Right cardiac atrium (tissue), 5 donors: ENCODE data around the gene EFNA2. TPM values are rescaled to one million over a fixed set of nuclear protein-coding genes. Genes with fewer than 3 reads are reported as not detected.
A peak's percentile ranks its signal among the peaks of the same experiment; 100 is the strongest.
"Not testable (repeated sequence)": the region's sequence is repeated elsewhere in the genome, so short reads cannot be mapped to it uniquely, and the experiment has no call there.

Source experiments
- ATAC-seq, 2 donors: fragments of 200-7000 bp; cut with Tn5 transposase; one replicate each; pipeline versions ENCODE4 v1.8.0 to v1.9.1; 2020; ENCODE audit warnings: moderate library complexity in 2 of 2, mild to moderate bottlenecking in 1 of 2
- DNase-seq, 3 donors: peaks; one replicate each; pipeline ENCODE4 v3.0.0-alpha.2; 2020
- H3K27ac ChIP-seq: one replicate; pipeline ENCODE4 v1.5.1; 2013; ENCODE audit warnings: mild to moderate bottlenecking, low read length, control low read depth, moderate library complexity
- H3K27me3 ChIP-seq: one replicate; pipeline ENCODE4 v1.6.1; 2013; ENCODE audit not compliant: control insufficient read depth, insufficient read depth
- H3K4me1 ChIP-seq: one replicate; pipeline ENCODE4 v1.6.1; 2013; ENCODE audit warnings: low read length; ENCODE audit not compliant: control insufficient read depth, insufficient read depth
- H3K4me3 ChIP-seq: one replicate; pipeline ENCODE4 v1.5.1; 2013; ENCODE audit warnings: low read length, control low read depth
- H3K9me3 ChIP-seq: one replicate; pipeline ENCODE4 v1.6.1; 2013; ENCODE audit warnings: low read length; ENCODE audit not compliant: control insufficient read depth
- WGBS: extraction: QIAGEN DNeasy Blood & Tissue Kit; methylation state at CpG from one replicate; pipeline ENCODE4 v1.1.7; 2013; 5-methylcytosine and 5-hydroxymethylcytosine counted together
- intact Hi-C, 4 donors: fragments of 100-400 bp; cut with DNase I; formaldehyde crosslinking; loops; one replicate each; pipeline versions ENCODE4 v1.11.0 to v1.14.0; 2022 to 2023
- polyA plus RNA-seq: library from polyadenylated mRNA; stranded (reverse); fragments of 200-250 nt; gene quantifications from one replicate; pipeline ENCODE4 v1.2.3, GENCODE V29; 2013
- total RNA-seq, 4 donors: library from RNA; stranded (reverse); fragmentation: NEBNext Ultra II Directional; extraction: Animal tissue kit (Norgen Biotek cat#: 25700); gene quantifications; one replicate each; pipeline ENCODE4 v1.2.1, GENCODE V29; 2021
- donor health status: healthy with polysubstance abuse.
- donor health status: DM: no; HTN: yes; CAD: no.
- donor health status: DM: no; HTN: no; CAD: no.
- donor health status: DM: no; HTN: yes; CAD: no; lungs with severe emphysema.
- donor health status: DM: yes; HTN: yes; CAD: no.

The EFNA2 gene
- total and polyA plus RNA-seq, 5 donors = not detected

DNA sequence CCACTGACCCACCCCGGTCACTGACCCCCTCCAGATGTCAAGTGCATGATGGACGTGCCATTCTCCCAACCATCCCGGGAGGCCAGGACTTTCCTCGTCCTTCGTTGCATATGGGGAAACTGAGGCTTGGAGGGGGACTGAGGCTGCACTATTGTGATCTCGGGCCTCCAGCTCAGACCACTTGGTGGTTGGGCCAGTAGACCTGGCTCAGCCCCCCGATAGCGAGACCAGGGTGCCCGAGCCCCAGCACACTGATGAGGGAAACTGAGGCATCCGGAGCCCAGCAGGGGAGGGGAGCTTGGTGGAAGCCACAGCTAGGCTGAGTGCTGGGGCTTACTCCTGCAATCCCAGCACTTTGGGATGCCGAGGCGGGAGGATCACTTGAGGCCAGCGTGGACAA lies 10.4 kb downstream of the EFNA2 start:
- WGBS = 78% methylated on average over 13 of the region's 13 CpGs
- Histone ChIP-seq H3K4me3 (no peak overlapping the region), H3K27me3 (no peaks in the 10 kb centered on the region), H3K4me1 (no peaks in the 10 kb centered on the region), H3K27ac (no peak overlapping the region), H3K9me3 (no peaks in the 10 kb centered on the region)
- intact Hi-C loops = no loop called here
- DNase-seq (no peak), ATAC-seq (no peak)

DNA sequence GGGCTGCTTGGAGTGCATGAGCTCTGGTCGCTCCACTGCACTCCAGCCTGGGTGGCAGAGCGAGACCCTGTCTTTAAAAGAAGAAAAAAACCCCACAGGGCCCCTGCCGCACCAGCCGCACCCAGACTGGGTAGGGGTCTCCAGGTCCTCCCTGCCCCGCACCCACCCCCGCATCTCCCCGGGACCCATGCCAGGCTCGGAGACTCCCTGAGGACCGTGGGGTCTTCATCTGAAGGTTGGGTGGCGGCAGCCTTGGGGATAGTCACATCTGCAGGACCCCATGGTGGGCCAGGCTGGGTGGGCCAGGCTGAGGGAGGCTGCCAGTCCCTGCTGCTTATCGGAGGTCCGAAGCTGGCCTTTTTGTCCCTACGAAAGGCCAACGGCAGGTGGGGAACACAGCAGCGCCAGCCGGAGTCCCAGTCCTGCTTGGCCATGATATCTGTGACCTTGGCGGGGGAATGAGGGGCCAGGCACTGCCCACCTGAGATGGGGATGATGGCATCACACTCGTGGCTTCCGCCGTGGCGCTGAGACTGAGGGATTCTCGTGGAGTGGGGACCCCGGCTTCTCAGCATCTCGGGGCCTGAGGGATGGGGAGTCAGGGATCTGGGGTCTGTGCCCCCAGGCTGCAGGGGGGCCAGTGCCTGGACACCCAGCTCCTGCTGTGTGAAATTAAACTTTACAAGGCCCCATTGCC lies 11.1 kb downstream of the EFNA2 start:
- Histone ChIP-seq H3K4me3 (no peak overlapping the region), H3K27ac (no peak overlapping the region), H3K4me1 (no peaks in the 10 kb centered on the region), H3K9me3 (no peaks in the 10 kb centered on the region), H3K27me3 (no peaks in the 10 kb centered on the region)
- intact Hi-C loops = no loop called here
- peak in 1 of 3 donors; percentile 56 for DNase-seq
- no peak for ATAC-seq
- WGBS = 86% methylated on average over 24 of the region's 24 CpGs

DNA sequence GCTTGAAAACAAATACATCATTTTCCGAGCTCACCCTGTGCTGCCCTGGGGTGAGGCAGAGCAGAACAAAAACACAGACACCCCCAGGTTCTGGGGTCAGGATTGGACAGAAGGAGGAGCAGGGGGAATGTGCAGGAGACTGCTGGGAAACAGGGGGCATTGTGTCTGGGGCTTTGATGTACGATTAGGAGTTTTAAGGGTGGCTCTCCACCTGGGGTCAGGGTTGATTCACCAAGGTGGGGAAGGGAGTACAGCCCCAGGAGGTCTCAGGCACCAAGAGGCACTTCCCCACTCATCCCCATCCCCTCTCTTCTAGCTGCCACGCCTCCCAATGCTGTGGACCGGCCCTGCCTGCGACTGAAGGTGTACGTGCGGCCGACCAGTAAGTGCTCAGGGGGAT lies 12.6 kb downstream of the EFNA2 start:
- WGBS = 86% methylated on average over 8 of the region's 8 CpGs
- Histone ChIP-seq H3K27ac (no peak overlapping the region), H3K9me3 (no peaks in the 10 kb centered on the region), H3K4me3 (no peak overlapping the region), H3K4me1 (no peaks in the 10 kb centered on the region), H3K27me3 (no peaks in the 10 kb centered on the region)
- intact Hi-C loops = no loop called here
- ATAC-seq (no peak), DNase-seq (no peak)

DNA sequence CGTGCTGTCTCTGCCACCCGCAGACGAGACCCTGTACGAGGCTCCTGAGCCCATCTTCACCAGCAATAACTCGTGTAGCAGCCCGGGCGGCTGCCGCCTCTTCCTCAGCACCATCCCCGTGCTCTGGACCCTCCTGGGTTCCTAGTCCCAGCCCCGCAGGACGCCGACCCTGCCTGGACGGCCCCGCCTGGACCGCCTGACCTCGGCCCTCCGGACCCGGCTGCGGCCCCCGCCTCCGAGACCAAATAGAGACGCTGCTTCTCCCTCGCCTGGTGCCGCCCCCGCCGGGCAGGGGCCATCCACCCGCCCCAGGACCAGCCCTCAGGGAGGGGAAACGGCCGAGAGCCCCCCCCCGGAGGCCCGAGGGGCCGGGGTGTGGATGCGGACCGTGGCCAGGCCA lies 14.1 kb downstream of the EFNA2 start:
- Histone ChIP-seq H3K27me3 (no peaks in the 10 kb centered on the region), H3K27ac (no peak overlapping the region), H3K4me1 (no peaks in the 10 kb centered on the region), H3K4me3 (no peak overlapping the region), H3K9me3 (no peaks in the 10 kb centered on the region)
- no peak for ATAC-seq
- WGBS = 75% methylated on average over 34 of the region's 34 CpGs
- intact Hi-C loops = no loop called here
- DNase-seq = peak in 1 of 3 donors; percentile 65

DNA sequence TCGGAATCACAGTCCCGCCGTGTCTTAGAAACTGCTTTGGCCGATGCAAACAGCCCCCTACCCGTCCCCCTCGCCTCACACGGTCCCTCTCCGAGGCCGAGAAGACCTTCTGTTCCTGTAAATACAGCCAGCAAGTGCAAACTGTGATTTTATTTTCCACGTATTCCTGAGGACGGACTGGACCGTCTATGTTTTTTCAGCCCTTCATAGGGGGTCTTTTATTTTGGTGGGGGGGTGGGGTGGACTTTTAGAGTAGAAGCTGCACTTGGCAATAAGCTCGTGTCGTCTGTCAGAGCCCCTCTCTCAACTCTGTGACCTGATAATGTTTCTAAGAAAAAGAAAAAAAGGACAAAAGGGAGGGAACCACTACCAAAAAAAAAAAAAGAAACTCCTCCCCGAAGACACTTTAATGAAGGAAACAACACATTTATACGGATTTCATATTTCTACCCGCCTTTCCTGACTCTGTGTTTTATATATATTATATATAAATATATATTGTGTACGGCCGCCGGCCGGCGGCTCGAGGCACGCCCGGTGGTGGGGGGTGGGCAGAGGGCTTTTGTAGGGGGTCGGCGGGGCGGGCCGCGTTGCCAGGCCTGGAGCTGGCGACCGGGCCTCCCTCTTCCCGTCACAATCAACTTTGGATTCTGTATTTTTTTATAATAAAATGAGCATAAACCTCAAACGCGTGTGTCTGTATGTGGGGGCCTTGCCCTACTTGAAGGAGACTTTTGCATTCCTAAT lies 15.2 kb downstream of the EFNA2 start:
- intact Hi-C loops = no loop called here
- ATAC-seq (no peak), DNase-seq (no peak)
- no peak overlapping the region for H3K4me3 ChIP-seq
- H3K27ac ChIP-seq = no peak overlapping the region
- no peaks in the 10 kb centered on the region for H3K9me3 ChIP-seq
- no peaks in the 10 kb centered on the region for H3K4me1 ChIP-seq
- 82% methylated on average over 35 of the region's 35 CpGs for WGBS
- no peaks in the 10 kb centered on the region for H3K27me3 ChIP-seq

DNA sequence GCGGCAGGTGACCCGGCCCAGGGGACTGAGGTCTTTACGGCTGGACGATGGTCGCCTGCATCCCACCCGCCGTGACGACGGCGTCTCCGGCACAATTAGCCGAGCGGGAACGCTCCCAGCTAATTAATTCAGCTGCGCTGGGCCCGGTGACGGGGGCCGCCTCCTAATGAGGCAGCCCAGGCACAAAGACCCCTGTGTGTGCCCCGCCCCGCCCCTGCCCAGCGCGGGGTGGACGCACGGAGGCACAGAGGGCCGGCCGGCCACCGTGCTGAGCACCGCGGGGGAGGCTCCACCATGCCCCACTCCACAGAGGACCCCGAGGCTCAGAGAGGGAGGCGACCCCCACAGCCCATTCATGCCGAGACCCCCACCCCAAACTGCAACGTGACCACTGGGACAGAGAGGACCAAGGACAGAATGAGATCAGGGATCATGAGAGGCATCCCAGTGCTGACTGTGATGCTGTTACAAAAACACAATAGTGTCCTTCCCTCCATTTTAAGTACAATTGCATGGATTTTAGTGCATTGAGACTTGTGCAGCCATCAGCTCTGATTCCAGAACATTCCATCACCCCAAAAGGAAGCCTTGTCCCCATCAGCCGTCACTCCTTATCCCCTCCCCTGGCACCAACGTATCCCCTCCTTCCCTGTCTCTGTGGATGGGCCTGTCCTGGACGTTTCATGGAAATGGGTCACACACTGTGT lies 17.0 kb downstream of the EFNA2 start:
- no peak overlapping the region for H3K4me3 ChIP-seq
- intact Hi-C loops = no loop called here
- no peaks in the 10 kb centered on the region for H3K27me3 ChIP-seq
- no peaks in the 10 kb centered on the region for H3K9me3 ChIP-seq
- ATAC-seq (peak in 1 of 2 donors; percentile 19), DNase-seq (no peak)
- WGBS = 67% methylated on average over 36 of the region's 36 CpGs
- no peaks in the 10 kb centered on the region for H3K4me1 ChIP-seq
- H3K27ac ChIP-seq = no peak overlapping the region

DNA sequence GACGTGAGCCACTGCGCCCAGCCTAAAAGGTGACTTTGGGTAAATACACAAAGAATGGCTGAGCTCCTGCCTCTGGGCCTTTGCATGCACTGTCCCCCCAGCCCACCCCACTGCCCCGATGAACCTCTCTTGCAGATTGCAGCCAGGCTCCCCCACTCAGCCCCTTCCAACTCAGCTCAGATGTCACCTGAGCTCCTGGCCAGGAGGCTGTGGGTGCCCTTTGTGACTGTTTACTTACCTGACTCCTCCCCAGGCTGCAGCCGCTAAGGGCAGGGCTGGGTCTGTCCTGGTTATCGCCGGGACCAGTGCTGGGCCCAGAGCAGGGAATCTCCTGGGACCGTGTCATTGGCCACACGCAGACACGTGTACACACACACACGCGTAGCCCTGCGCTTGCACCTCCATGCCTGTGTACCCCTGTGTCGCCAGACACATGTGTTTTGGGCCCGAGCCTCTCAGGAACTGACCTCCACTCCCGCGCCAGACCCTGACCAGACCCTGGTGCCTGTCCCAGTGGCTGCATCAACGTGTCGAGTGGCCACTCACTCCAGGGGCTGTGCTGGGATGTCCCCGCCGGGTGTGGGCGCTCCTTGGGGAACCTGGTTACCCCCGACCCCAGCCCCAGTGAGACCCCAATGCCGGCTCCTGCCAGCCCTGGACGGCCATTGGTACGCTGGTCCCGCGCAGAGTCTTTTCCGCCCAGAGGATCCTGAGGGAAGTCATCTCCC lies 18.7 kb downstream of the EFNA2 start:
- no peaks in the 10 kb centered on the region for H3K4me1 ChIP-seq
- peak in 1 of 3 donors; percentile 35 for DNase-seq
- H3K9me3 ChIP-seq = no peaks in the 10 kb centered on the region
- WGBS = 86% methylated on average over 28 of the region's 28 CpGs
- no peak overlapping the region for H3K27ac ChIP-seq
- ATAC-seq = peak in 1 of 2 donors; percentile 48
- intact Hi-C loops = no loop called here
- H3K27me3 ChIP-seq = no peaks in the 10 kb centered on the region
- no peak overlapping the region for H3K4me3 ChIP-seq

DNA sequence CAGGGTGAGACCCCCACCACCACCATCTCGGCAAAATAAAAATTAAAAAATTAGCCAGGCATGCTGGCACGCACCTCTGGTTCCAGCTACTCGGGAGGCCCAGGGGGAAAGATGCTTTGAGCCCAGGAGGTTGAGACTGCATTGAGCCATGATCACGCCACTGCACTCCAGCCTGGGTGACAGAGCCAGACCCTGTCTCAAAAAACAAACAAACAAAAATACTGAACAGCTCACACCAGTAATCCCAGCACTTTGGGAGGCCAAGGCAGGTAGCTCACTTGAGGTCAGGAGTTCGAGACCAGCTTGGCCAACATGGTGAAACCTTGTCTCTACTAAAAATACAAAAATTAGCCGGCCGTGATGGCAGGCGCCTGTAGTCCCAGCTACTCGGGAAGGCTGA lies 19.7 kb downstream of the EFNA2 start:
- intact Hi-C loops, ATAC-seq, H3K4me1 ChIP-seq, DNase-seq, H3K4me3 ChIP-seq, H3K9me3 ChIP-seq, H3K27ac ChIP-seq, H3K27me3 ChIP-seq: not testable (repeated sequence)
- 86% methylated on average over 9 of the region's 9 CpGs for WGBS

DNA sequence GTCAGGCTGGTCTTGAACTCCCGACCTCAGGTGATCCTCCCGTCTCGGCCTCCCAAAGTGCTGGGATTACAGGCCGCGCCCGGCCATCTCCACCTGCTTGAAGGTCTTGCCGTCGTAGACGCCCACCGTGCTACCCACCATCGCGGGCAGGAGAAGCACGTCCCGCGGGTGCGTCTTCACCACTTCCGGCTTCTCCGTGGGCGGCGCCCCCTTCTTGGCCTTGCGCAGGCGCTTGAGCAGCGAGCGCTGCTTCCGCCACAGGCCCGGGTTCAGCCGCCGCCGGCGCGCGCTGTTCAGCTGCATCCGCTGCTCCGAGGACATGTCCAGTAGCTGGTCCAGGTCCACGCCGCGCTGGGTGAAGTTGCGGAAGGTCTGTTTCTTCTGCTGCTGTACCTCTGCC lies 21.6 kb downstream of the EFNA2 start:
- 91% methylated on average over 38 of the region's 38 CpGs for WGBS
- DNase-seq (no peak), ATAC-seq (no peak)

DNA sequence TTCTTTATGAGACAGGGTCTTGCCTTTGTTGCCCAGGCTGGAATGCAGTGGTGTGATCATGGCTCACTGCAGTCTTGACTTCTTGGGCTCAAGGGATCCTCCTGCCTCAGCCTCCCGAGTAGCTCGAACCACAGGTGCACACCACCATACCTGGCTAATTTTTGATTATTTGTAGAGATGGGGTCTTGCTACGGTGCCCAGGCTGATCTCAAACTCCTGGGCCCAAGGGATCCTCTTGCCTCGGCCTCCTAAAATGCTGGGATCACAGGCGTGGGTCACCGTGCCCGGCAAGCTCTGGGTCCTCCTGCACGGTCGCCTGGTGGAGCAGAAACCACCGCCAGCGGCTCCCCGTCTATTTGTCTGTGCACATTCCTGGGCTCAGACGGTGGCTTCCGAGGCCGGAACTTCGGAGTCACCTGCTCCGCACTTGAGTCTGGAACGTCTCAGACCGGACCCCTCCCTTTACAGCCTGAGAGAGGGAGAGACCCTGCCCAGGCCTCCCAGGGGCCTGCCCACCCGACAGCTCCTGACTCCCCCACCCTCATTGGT lies 22.2 kb downstream of the EFNA2 start:
- H3K9me3 ChIP-seq = no peaks in the 10 kb centered on the region
- H3K27ac ChIP-seq = no peak overlapping the region
- H3K4me3 ChIP-seq = no peak overlapping the region
- 93% methylated on average over 20 of the region's 20 CpGs for WGBS
- intact Hi-C loops = no loop called here
- no peak for ATAC-seq
- no peak for DNase-seq
- no peaks in the 10 kb centered on the region for H3K4me1 ChIP-seq
- H3K27me3 ChIP-seq = no peaks in the 10 kb centered on the region

More for the DNA sequence above, 21.6 kb downstream of the EFNA2 start:
- no peaks in the 10 kb centered on the region for H3K27me3 ChIP-seq
- H3K9me3 ChIP-seq = no peaks in the 10 kb centered on the region
- H3K27ac ChIP-seq = no peak overlapping the region
- intact Hi-C loops = no loop called here
- H3K4me3 ChIP-seq = no peak overlapping the region
- no peaks in the 10 kb centered on the region for H3K4me1 ChIP-seq
